NCI-H2227 (cell line): Measurements from ENCODE around the gene EPHA6.
"Not testable (repeated sequence)": the region's sequence is repeated elsewhere in the genome, so short reads cannot be mapped to it uniquely, and the experiment has no call there.

ENCODE experiments used
- DNase-seq: peaks from one replicate; lab custom pipeline; 2025; ENCODE audit not compliant: unreplicated experiment; lab: John Stamatoyannopoulos, UW

Gene EPHA6

DNA sequence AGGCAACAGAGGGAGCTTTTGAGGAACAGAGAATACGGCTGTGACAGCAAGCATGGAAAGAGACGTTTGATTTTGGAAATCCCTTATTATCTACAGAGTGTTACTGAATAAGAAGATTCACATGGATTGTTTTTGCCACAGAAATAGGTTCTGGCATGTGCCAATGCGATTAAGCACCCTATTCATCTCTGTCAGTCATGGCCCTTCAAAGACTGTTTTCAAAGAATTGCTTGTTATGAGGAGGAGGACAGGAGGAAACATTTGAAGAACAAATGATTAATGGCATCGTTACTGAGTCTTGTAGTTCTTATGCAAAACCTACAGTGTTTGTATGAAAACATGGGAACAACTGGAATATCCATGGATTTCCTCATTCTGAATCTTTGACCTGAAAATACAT, 86.2 kb downstream of the EPHA6 start:
- DNase-seq: peak; percentile 1

- DNase-seq: peak; percentile 28
Measured at GRCh38 chr3:96915445-96915844, 101.1 kb downstream of the EPHA6 start.

- no peak for DNase-seq
Measured at GRCh38 chr3:96931119-96931862, 116.9 kb downstream of the EPHA6 start.

DNA sequence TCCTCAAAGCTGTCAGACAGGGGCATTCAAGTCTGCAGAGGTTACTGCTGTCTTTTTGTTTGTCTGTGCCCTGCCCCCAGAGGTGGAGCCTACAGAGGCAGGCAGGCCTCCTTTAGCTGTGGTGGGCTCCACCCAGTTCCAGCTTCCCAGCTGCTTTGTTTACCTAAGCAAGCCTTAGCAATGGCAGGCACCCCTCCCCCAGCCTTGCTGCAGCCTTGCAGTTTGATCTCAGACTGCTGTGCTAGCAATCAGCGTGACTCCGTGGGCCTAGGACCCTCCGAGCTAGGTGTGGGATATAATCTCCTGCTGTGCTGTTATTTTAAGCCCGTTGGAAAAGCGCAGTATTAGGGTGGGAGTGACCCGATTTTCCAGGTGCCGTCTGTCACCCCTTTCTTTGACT, 127.7 kb downstream of the EPHA6 start:
- DNase-seq: not testable (repeated sequence)

DNA sequence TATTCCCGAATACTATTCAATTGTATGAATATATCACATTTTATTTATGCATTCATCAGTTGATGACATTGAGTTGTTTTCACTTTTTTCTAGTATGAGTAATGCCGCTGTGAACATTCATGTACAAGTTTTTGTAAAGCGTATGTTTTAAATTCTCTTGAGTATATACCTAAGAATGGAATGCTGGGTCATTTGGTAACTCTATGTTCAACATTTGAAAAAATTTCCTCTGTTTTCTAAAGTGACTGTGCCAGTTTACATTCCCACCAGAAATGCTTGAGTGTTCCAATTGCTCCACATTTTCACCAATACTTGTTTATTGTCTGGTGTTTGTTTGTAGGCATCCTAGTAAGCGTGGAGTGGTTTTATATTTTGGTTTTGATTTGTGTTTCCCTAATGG, 144.5 kb downstream of the EPHA6 start:
- no peak for DNase-seq

- DNase-seq: no peak
Measured at GRCh38 chr3:96959474-96959873, 145.1 kb downstream of the EPHA6 start.

- no peak for DNase-seq
Measured at GRCh38 chr3:96959901-96960641, 145.7 kb downstream of the EPHA6 start.

GRCh38 chr3:96960661-96961330, 146.4 kb downstream of the EPHA6 start:
- no peak for DNase-seq

DNA sequence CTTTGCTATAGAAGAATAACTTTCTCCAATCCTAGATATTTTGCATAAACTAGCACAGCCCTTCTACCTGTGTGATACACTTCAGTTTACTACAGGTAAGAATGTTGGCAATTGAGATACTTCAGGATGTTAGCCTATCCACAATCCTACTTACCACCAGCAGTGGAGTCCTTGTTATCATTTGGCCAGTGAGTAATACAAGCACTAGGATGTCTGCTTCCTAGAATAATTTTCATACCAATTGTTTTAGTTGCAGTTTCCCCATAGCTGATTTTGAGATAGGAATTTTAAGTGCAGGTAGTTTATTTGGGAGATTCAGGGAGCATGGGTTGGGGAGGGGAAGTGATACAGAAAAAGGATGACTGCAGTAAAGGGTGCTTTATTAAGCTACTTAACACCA, 147.2 kb downstream of the EPHA6 start:
- DNase-seq: no peak

- DNase-seq: no peak
Measured at GRCh38 chr3:96966181-96966929, 152.0 kb downstream of the EPHA6 start.

DNA sequence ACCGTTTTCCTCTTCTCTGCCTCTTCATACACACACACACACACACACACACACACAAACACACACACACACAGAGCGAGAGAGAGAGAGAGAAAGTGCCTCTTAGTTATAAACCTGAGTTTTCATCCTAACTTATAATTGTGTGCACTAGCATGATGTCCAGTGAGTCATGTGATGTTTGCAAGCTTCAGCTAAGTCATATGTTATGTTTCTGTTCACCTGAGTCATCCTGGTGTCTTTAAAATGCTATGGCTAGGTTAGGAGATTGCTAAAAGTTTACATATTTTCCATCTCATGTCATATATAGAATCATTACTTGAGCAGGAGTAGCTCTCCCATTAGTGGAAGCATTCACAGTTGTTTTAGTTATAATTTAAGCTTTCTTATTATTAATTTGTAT, 155.8 kb downstream of the EPHA6 start:
- no peak for DNase-seq

DNA sequence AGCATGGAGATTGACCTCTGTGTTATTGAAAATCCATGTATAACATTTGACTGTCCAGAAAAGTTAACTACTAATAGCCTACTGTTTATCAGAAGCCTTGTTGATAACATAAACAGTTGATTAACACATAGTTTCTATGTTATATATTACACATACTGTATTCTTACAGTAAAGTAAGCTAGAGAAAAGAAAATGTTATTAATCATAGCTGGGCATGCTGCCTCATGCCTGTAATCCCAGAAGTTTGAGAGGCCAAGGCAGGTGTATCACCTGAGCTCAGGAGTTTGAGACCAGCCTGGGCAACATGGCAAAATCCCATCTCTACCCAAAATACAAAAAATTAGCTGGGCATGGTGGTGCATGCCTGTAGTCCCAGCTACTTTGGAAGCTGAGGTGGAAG, 163.3 kb downstream of the EPHA6 start:
- DNase-seq: no peak

- not testable (repeated sequence) for DNase-seq
Measured at GRCh38 chr3:96983716-96984115, 169.3 kb downstream of the EPHA6 start.

DNA sequence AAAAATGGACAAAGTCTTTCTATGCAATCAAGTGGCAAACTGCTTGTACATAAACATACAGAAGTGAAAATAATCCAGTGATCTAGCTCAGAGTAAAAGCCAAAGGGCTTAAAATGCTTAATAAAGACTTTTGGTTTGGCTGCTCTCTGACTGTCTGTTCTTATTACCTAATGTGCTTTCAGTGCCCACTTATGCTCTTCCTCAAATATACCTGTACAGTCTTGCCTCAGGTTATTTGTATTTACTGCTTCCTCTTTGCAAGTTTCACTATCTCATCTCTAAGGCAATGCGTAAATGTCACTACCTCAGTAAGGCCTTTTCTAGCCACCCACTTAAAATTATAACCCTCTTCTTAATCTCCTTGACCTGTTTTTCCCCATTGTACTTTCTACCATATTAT, 171.8 kb downstream of the EPHA6 start:
- DNase-seq: no peak

- no peak for DNase-seq
Measured at GRCh38 chr3:96991231-96991630, 176.8 kb downstream of the EPHA6 start.

DNA sequence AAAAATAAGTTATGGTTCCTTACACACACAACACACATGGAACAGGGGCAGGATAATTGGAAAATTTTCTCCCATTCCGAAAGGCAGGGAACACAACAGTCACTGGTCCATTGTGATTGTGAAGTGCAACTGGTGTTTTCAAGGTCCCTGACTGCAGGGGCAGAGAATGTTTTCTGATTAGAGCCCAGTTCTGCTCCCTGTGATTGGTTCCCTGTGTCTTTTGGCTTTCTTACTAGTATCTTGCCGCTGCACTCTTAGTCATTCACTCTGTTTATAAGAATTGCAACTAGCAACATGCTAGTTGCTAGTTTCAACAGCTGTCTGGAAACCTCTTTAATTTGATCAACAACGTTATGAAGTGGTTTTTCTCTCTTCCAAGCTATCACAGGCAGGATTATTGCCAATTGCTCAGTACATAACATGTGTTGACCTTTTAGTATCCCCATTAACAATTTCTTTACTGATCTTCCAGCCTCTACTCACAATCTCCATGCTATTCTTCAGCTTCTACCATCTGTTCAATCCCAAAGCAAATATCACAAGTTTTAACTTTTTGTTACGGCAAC, 177.5 kb downstream of the EPHA6 start:
- no peak for DNase-seq

DNA sequence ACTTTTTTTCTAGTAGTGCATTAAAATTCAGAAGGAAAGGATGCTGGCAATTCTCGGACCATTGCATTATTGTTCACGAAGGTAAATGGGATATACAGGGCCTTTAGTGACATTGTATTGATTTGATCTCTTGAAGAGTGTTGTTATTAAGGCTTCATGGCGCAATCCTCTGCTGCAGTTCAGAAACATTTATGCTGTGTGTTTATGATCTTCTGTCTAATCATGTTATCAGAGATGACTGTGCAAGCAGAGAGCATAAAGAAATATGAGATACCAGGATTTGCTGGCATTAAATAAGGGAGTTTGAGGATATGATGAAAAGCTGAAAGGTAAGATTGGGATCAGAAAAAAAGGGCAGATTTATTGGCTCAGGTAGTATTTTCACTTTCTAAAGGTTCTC, 180.6 kb downstream of the EPHA6 start:
- DNase-seq: peak; percentile 5

DNA sequence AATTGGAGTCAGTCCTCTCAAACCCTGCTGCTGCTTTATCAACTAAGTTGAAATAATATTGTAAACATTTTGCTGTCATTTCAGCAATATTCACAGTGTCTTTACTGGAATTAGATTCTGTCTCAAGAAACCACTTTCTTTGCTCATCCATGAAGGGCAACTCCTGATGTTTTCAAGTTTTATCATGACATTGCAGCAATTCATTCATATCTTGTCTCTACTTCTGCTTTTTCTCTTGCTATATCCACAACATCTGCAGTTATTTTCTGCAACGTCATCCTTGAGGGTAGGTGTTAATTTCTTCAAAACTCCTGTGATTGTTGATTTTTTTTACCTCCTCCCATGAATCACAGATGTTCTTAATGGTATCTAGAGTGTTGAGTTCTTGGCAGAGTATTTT, 181.6 kb downstream of the EPHA6 start:
- no peak for DNase-seq

DNA sequence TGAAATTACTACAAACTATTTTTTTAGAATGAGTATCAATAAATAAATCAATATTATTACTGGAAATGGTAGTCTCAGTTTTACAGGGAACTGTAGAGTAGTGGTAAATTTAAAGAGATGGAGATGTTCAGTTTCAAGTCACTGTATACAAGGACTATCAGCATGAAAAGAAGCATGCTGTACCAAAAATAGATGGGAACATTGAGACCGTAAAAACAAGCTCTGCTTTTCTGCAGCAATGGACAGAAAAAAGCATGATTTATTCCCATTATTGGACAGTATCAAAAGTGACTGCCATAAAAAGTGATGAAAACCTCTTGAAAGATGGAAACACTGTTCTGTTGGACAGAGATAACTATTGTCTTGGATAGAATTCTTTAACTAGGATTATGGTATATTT, 187.2 kb downstream of the EPHA6 start:
- no peak for DNase-seq

DNA sequence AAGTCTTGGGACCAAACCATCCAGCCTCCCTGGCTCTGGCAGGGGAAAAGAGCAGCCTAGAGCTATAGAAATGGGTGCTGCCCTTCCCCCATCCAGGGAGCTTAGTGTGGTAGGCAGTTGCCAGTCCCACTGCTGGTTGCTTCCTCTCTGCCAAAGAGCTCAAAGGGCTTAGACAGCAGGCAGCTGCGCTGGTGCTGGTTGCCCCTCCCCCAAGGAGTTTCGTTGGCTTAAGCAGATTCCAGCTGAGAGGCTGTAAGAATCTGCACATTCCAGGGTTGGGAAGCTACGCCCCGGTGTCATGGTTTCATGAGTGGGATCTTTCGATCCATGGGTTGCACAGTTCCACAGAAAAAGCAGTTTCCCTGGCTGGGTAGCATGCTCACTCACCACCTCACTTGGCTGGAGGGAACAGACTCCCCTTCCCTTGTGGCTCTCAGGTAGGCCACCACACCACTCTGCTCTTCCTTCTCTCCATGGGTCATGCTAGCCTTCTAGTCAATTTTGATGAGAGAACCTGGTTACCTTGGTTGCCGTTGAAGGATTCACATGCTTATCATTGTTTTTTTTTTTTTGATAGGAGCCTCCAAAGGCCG, 195.1 kb downstream of the EPHA6 start:
- DNase-seq: no peak
